ENCODE measurements around the gene CCT3.

DNA sequence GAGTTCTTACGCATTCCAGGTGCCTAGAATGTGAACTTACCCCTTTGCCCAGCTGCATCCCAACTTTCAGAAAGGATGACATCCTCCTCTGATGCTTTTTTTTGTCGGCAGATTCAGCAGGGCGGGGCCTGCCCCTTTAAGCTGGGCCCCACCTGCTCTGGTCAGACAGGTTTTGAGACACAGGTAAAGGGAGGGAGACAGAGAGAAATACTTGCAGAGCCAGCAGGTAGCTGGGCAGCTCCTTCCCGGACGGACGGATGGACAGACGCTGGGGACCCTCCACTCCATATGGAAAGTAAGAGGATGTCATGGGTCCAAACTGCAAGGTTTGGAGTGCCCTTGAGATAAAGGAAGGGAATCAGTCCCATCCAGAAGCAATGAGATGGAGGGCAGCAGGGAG is 54.0 kb downstream of the CCT3 start, which contains the start of gene TMEM79:
- TF ChIP-seq, protein P1, sequence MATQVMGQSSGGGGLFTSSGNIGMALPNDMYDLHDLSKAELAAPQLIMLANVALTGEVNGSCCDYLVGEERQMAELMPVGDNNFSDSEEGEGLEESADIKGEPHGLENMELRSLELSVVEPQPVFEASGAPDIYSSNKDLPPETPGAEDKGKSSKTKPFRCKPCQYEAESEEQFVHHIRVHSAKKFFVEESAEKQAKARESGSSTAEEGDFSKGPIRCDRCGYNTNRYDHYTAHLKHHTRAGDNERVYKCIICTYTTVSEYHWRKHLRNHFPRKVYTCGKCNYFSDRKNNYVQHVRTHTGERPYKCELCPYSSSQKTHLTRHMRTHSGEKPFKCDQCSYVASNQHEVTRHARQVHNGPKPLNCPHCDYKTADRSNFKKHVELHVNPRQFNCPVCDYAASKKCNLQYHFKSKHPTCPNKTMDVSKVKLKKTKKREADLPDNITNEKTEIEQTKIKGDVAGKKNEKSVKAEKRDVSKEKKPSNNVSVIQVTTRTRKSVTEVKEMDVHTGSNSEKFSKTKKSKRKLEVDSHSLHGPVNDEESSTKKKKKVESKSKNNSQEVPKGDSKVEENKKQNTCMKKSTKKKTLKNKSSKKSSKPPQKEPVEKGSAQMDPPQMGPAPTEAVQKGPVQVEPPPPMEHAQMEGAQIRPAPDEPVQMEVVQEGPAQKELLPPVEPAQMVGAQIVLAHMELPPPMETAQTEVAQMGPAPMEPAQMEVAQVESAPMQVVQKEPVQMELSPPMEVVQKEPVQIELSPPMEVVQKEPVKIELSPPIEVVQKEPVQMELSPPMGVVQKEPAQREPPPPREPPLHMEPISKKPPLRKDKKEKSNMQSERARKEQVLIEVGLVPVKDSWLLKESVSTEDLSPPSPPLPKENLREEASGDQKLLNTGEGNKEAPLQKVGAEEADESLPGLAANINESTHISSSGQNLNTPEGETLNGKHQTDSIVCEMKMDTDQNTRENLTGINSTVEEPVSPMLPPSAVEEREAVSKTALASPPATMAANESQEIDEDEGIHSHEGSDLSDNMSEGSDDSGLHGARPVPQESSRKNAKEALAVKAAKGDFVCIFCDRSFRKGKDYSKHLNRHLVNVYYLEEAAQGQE (IDR thresholded peaks at IDR 0.05; ENCODE audit: insufficient read depth in 1 of 2, low read depth in 2 of 2, low read length in 1 of 2) = no peak
- TF ChIP-seq, protein P2, sequence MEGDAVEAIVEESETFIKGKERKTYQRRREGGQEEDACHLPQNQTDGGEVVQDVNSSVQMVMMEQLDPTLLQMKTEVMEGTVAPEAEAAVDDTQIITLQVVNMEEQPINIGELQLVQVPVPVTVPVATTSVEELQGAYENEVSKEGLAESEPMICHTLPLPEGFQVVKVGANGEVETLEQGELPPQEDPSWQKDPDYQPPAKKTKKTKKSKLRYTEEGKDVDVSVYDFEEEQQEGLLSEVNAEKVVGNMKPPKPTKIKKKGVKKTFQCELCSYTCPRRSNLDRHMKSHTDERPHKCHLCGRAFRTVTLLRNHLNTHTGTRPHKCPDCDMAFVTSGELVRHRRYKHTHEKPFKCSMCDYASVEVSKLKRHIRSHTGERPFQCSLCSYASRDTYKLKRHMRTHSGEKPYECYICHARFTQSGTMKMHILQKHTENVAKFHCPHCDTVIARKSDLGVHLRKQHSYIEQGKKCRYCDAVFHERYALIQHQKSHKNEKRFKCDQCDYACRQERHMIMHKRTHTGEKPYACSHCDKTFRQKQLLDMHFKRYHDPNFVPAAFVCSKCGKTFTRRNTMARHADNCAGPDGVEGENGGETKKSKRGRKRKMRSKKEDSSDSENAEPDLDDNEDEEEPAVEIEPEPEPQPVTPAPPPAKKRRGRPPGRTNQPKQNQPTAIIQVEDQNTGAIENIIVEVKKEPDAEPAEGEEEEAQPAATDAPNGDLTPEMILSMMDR (IDR thresholded peaks at IDR 0.05) = no peak
- no peak for TF ChIP-seq POLR2AphosphoS5 (IDR thresholded peaks at IDR 0.05; ENCODE audit: low read depth, low read length)
- no peak for TF ChIP-seq TCF7L2 (IDR thresholded peaks at IDR 0.05; ENCODE audit: low read depth, low read length)
- no peak for TF ChIP-seq SIN3A (IDR thresholded peaks at IDR 0.05; ENCODE audit: borderline replicate concordance, insufficient read depth, low read depth, low read length)

Data from Panc1 (cell line).